Neural crest cell (in vitro differentiated cells): ENCODE results near the gene ELAVL1. TPM values are rescaled to one million over a fixed set of nuclear protein-coding genes. Genes with fewer than 3 reads are reported as not detected.

ENCODE experiments used
- DNase-seq: peaks from one replicate; pipeline ENCODE4 v3.0.0; 2021; ENCODE audit warnings: low read depth, mixed read lengths, low spot score
- H3K27ac Mint-ChIP-seq: one replicate; pipeline ENCODE4 v1.8.0; 2021; ENCODE audit warnings: mild to moderate bottlenecking, mixed read lengths; ENCODE audit not compliant: unreplicated experiment
- H3K27me3 Mint-ChIP-seq: 2 replicates; pipeline ENCODE4 v1.8.0; 2021; ENCODE audit warnings: low read depth, mild to moderate bottlenecking, mixed read lengths
- H3K36me3 Mint-ChIP-seq: 2 replicates; pipeline ENCODE4 v1.8.0; 2021; ENCODE audit warnings: low read depth, mild to moderate bottlenecking, mixed read lengths
- H3K4me1 Mint-ChIP-seq: 2 replicates; pipeline ENCODE4 v1.8.0; 2021; ENCODE audit warnings: mixed read lengths
- H3K4me3 Mint-ChIP-seq: one replicate; pipeline ENCODE4 v1.8.0; 2021; ENCODE audit warnings: mild to moderate bottlenecking, mixed read lengths
- H3K9me3 Mint-ChIP-seq: 2 replicates; pipeline ENCODE4 v1.8.0; 2021; ENCODE audit warnings: mixed read lengths
- CTCF ChIP-seq: fragments of 200-600 bp; sonication (generic); conservative IDR thresholded peaks from 2 replicates; pipeline ENCODE4 v1.5.0; 2021; ENCODE audit warnings: antibody characterized with exemption, mild to moderate bottlenecking
- total RNA-seq: library from RNA; stranded (reverse); gene quantifications from 2 replicates; pipeline ENCODE4 v1.2.1, GENCODE V29; 2021

The ELAVL1 gene
- total RNA-seq, 1 donor from 2014 or later, result 209 TPM

GRCh38 chr19:7983286-7983950 is 22.0 kb downstream of the ELAVL1 start:
- Mint-ChIP-seq H3K27me3 (no peaks in the 10 kb centered on the region), H3K27ac (no peak overlapping the region), H3K4me1 (no peaks in the 10 kb centered on the region), H3K4me3 (no peak overlapping the region), H3K9me3 (no peaks in the 10 kb centered on the region), H3K36me3 (peaks cover 13% of the 10 kb centered on the region)
- DNase-seq, result no peak
- TF ChIP-seq CTCF, result no peak

GRCh38 chr19:7982651-7983099 is 22.8 kb downstream of the ELAVL1 start:
- H3K27ac Mint-ChIP-seq, result no peak overlapping the region
- no peaks in the 10 kb centered on the region for H3K9me3 Mint-ChIP-seq
- no peaks in the 10 kb centered on the region for H3K27me3 Mint-ChIP-seq
- H3K36me3 Mint-ChIP-seq, result peaks cover 7% of the 10 kb centered on the region
- no peak for TF ChIP-seq CTCF
- DNase-seq, result no peak
- no peaks in the 10 kb centered on the region for H3K4me1 Mint-ChIP-seq
- no peak overlapping the region for H3K4me3 Mint-ChIP-seq

GRCh38 chr19:7982103-7982502 is 23.3 kb downstream of the ELAVL1 start:
- H3K36me3 Mint-ChIP-seq, result peaks cover 4% of the 10 kb centered on the region
- H3K4me3 Mint-ChIP-seq, result no peak overlapping the region
- H3K9me3 Mint-ChIP-seq, result no peaks in the 10 kb centered on the region
- H3K27me3 Mint-ChIP-seq, result no peaks in the 10 kb centered on the region
- no peaks in the 10 kb centered on the region for H3K4me1 Mint-ChIP-seq
- no peak for DNase-seq
- H3K27ac Mint-ChIP-seq, result no peak overlapping the region
- TF ChIP-seq CTCF, result no peak

- H3K9me3 Mint-ChIP-seq, result no peaks in the 10 kb centered on the region
- TF ChIP-seq CTCF, result no peak
- peaks cover 4% of the 10 kb centered on the region for H3K36me3 Mint-ChIP-seq
- DNase-seq, result no peak
- no peaks in the 10 kb centered on the region for H3K4me1 Mint-ChIP-seq
- H3K27ac Mint-ChIP-seq, result no peak overlapping the region
- H3K27me3 Mint-ChIP-seq, result no peaks in the 10 kb centered on the region
- no peak overlapping the region for H3K4me3 Mint-ChIP-seq
These were observed 23.8 kb downstream of the ELAVL1 start for GRCh38 chr19:7981661-7982060.

GRCh38 chr19:7981199-7981598 is 24.2 kb downstream of the ELAVL1 start:
- no peak overlapping the region for H3K4me3 Mint-ChIP-seq
- peaks cover 4% of the 10 kb centered on the region for H3K36me3 Mint-ChIP-seq
- no peak for TF ChIP-seq CTCF
- H3K27me3 Mint-ChIP-seq, result no peaks in the 10 kb centered on the region
- no peaks in the 10 kb centered on the region for H3K9me3 Mint-ChIP-seq
- H3K4me1 Mint-ChIP-seq, result no peaks in the 10 kb centered on the region
- no peak for DNase-seq
- H3K27ac Mint-ChIP-seq, result no peak overlapping the region
